ENCODE results near the gene TMEM223. TPM values are rescaled to one million over a fixed set of nuclear protein-coding genes. Genes with fewer than 3 reads are reported as not detected.

Gene TMEM223
- total and polyA plus RNA-seq, 9 of the 15 experiments (the other 6 are each of a cell fraction or from before 2014, with no cell fraction given), result 5.9 to 34.5 (median 19.6) TPM

DNA sequence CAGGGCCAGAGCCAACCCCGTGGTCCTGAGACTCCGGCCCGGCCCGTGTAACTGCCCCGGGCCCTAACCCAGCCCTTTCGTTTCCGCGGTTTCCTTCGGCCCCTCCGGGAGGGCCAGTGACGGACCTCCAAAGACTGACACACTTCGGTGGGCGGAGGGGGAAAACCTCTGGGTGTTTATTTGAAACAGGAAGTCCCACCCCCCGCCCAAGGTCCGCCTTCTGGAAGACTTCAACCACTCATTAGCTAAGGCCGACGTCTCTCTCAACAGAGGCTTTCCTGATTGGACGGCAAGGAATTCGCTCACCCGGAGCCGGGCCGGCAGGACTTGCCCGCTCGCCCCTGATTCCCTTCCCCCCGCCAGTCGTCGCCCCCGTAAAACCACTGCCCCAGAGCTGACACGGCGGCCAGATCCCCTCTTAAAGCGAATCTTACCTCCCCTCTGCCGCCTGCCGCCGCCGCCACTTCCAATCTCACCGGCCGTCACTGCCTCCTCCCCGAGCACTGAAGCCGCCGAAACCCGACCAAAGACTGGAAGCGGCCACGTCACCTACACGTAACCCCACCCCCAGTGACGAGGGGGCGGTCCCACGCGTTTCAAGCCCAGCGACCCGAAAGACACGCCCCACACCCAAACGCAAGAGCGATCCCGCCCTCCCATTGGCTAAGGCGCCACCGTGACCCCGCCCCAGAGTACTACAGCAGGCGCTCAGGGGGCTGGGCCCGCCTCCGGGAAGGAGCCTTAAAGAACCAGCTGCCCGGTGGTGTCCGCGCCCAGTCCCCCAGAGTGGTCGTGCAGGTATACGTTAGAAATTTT, 39.9 kb upstream of the TMEM223 start, which contains the start of gene STX5 (continued):
- TF ChIP-seq RBM39 (optimal IDR thresholded peaks at IDR 0.05; ENCODE audit: low read depth, low read length), result no peak
- no peak for TF ChIP-seq ZNF444 (CRISPR knock-in tag; IDR thresholded peaks at IDR 0.05)
- no peak for TF ChIP-seq DDX20 (tag; IDR thresholded peaks at IDR 0.05; ENCODE audit: low read depth)
- no peak for TF ChIP-seq CREBBP (IDR thresholded peaks at IDR 0.05; ENCODE audit: low read depth, low read length)
- peak in 1 of 3 experiments; percentile 21 for TF ChIP-seq YY1 (IDR thresholded peaks at IDR 0.05; ENCODE audit: borderline replicate concordance in 1 of 3, control insufficient read depth in 1 of 3, extremely low read depth in 1 of 3, insufficient read depth in 3 of 3, insufficient read length in 1 of 3, insufficient replicate concordance in 2 of 3, low read depth in 1 of 3, low read length in 2 of 3)
- no peak for TF ChIP-seq ILK (tag; IDR thresholded peaks at IDR 0.05; ENCODE audit: borderline replicate concordance, low read depth)
- peak; percentile 15 for TF ChIP-seq NFE2 (IDR thresholded peaks at IDR 0.05; ENCODE audit: low read depth)
- no peak for TF ChIP-seq TRIM24 (IDR thresholded peaks at IDR 0.05)
- 0 out of 4 replicates have a peak, but pooled peaks of 1 of the 2 experiments have one; percentile 12 for TF ChIP-seq SIX5 (IDR thresholded peaks at IDR 0.05; ENCODE audit: borderline replicate concordance in 1 of 2, insufficient read depth in 1 of 2, low read depth in 1 of 2, low read length in 2 of 2)
- TF ChIP-seq, protein P1, sequence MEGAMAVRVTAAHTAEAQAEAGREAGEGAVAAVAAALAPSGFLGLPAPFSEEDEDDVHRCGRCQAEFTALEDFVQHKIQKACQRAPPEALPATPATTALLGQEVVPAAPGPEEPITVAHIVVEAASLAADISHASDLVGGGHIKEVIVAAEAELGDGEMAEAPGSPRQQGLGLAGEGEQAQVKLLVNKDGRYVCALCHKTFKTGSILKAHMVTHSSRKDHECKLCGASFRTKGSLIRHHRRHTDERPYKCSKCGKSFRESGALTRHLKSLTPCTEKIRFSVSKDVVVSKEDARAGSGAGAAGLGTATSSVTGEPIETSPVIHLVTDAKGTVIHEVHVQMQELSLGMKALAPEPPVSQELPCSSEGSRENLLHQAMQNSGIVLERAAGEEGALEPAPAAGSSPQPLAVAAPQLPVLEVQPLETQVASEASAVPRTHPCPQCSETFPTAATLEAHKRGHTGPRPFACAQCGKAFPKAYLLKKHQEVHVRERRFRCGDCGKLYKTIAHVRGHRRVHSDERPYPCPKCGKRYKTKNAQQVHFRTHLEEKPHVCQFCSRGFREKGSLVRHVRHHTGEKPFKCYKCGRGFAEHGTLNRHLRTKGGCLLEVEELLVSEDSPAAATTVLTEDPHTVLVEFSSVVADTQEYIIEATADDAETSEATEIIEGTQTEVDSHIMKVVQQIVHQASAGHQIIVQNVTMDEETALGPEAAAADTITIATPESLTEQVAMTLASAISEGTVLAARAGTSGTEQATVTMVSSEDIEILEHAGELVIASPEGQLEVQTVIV (CRISPR knock-in tag; IDR thresholded peaks at IDR 0.05; ENCODE audit: borderline replicate concordance), result no peak
- TF ChIP-seq RHOXF2B (CRISPR knock-in tag; conservative IDR thresholded peaks at IDR 0.05), result no peak
- no peak for TF ChIP-seq CHD4 (IDR thresholded peaks at IDR 0.05; ENCODE audit: insufficient read depth, insufficient replicate concordance, low read depth, low read length, poor library complexity, severe bottlenecking)
- TF ChIP-seq SMAD1 (IDR thresholded peaks at IDR 0.05; ENCODE audit: low read depth, low read length, partially characterized antibody), result peak; percentile 17
- TF ChIP-seq HDAC3 (IDR thresholded peaks at IDR 0.05; ENCODE audit: borderline replicate concordance, partially characterized antibody), result no peak
- TF ChIP-seq ZNF77 (CRISPR knock-in tag; IDR thresholded peaks at IDR 0.05), result no peak
- peak; percentile 20; the same call in 1 of the 2 replicates for TF ChIP-seq NBN (IDR thresholded peaks at IDR 0.05; ENCODE audit: low read depth)
- no peak for TF ChIP-seq FOXJ3 (CRISPR knock-in tag; IDR thresholded peaks at IDR 0.05)
- peak in 1 of 2 experiments; percentile 36; a peak in 1 of 4 replicates for TF ChIP-seq HDAC1 (IDR thresholded peaks at IDR 0.05)
- no peak for TF ChIP-seq NUFIP1 (IDR thresholded peaks at IDR 0.05; ENCODE audit: partially characterized antibody)
- TF ChIP-seq CBX8 (IDR thresholded peaks at IDR 0.05; ENCODE audit: borderline replicate concordance, extremely low read depth, low read depth, low read length, poor library complexity, severe bottlenecking), result no peak
- no peak for TF ChIP-seq PTTG1 (tag; IDR thresholded peaks at IDR 0.05; ENCODE audit: low read depth)
- TF ChIP-seq FOXK1 (CRISPR knock-in tag; IDR thresholded peaks at IDR 0.05; ENCODE audit: borderline replicate concordance), result no peak
- TF ChIP-seq ERF (CRISPR knock-in tag; IDR thresholded peaks at IDR 0.05), result no peak
- TF ChIP-seq CTBP1 (IDR thresholded peaks at IDR 0.05; ENCODE audit: borderline replicate concordance), result peak; percentile 5; the same call in 1 of the 2 replicates

All from K562 (cell line).